ENCODE results near the gene MMP13.
"Not testable (repeated sequence)": the region's sequence is repeated elsewhere in the genome, so short reads cannot be mapped to it uniquely, and the experiment has no call there.

MMP13 gene

GRCh38 chr11:102955624-102956023 lies at the start of gene MMP13:
Gene MMP13 (minus strand): TSS chr11:102955732. CDS start chr11:102955705, 27 bp downstream.
- no peak for DNase-seq

DNA sequence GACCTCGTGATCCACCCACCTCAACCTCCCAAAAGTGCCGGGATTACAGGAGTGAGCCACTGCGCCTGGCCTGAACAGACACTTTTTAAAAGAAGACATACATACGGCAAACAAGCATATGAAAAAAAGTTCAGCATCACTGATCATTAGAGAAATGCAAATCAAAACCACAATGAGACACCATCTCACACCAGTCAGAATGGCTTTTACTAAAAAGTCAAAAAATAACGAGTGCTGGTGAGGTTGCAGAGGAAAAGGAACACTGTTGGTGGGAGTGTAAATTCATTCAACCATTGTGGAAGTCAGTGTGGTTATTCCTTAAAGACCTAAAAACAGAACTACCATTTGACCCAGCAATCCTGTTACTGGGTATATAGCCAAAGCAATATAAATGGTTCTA lies 48.7 kb upstream of the MMP13 start:
- not testable (repeated sequence) for DNase-seq

- DNase-seq: no peak
These were observed 38.6 kb upstream of the MMP13 start for GRCh38 chr11:102994105-102994504.

DNA sequence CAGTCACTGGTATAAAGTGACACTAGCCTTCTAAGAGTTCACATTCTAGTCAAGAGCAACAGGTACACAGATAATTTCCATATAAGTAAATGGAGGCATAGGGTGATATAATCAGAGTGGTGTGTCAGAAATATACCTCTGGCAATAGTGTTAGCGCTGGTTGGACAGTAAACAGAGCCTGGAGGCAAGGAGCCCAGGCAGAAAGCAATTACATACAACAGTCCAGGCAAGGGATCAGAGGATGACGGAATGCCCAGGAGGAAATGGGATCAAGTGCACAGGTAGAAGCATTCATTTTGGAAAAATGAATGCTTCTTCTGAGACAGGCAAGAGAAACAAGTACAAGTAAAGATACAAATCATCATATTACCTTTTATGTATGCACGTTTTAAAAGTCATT lies 36.2 kb upstream of the MMP13 start:
- no peak for DNase-seq

GRCh38 chr11:102990145-102990544 lies 34.6 kb upstream of the MMP13 start:
- no peak for DNase-seq

GRCh38 chr11:102989379-102990047 lies 34.0 kb upstream of the MMP13 start:
- DNase-seq: no peak

DNA sequence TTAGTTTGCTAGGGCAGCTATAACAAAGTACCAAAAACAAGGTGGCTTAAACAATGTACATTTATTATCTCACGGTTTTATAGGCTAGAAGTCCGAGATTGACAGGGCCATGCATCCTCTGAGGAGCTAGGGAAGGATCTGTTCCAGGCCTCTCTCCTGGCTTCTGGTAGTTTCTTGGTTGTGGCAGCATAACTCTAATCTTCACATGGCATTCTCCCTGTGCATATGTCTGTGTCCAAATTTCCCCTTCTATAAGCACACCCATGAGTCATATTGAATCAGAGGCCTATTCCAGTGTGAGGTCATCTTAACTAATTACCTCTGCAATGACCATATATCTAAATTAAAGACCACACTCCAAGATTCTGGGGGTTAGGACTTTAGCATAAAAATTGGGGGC lies 31.3 kb upstream of the MMP13 start:
- no peak for DNase-seq

DNA sequence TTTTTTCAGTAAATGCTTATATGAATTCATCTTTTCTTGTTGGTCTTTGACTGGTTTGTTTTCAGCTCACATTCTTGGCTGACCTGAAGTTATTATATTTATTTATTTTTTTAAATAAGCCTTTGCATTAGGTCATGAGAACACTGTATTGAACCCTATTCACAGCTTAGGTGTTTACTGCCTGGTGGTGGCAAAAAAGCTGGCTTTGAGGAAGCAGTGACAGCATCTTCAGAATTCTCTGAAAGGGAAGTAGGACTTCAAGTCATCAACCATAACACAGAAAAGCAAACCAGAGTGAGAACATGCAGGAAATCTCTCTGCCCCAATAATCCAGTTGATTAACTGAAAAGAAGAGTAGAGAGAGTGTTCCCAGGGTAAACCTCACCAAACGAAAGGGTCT lies 30.3 kb upstream of the MMP13 start:
- DNase-seq: no peak

DNA sequence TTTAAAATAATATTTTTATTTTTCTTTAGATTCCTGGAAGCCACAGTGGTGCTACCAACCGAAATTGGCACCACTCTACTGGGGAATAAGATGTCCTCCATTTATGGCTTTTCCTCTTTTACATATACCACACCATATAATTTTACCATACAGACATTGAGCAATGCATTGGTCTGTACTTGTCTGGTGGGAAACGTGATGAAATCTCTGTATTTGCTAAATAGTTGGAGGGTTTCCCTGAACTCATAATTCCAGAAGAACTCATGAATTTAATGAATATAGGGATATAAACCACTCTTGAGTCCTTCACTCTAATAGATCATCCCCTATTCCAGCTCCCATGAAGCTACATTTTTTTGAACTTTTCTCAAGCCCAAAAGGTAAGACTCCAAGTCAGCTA lies 28.0 kb upstream of the MMP13 start:
- DNase-seq: no peak

GRCh38 chr11:102981324-102981910 lies 25.9 kb upstream of the MMP13 start:
- DNase-seq: no peak

DNA sequence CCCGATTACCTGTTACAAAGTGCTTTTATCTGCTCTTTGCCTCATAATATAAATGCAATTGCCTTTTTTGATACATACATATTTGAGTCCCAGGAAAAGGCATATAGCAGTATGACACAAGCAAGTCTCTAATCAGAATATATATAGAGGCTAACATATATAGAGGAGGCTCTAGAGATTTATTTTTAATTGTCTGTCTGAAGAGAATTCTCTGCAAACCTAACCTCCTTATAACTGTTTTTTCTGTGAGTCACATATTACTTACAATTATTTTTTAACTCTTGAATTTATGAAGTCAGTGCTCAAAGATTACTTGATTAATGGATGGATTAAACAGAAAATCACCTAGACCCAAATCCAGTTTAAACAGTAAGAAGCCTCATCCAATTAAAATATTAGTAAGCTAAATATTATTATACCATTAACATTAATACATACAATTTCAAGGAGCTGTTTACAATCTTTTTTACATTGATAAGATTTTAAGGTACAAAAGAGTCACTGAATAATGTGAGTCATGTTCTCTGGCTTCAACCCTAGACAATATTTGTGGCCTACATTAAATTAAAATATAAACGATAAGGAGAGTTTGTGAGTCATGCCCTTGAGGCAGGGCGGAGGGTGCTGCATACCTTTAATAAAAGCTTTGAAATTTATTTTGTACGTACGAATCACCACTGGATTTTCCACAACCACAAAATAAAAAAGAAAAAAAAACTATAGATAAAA lies 19.2 kb upstream of the MMP13 start:
- no peak for DNase-seq

DNA sequence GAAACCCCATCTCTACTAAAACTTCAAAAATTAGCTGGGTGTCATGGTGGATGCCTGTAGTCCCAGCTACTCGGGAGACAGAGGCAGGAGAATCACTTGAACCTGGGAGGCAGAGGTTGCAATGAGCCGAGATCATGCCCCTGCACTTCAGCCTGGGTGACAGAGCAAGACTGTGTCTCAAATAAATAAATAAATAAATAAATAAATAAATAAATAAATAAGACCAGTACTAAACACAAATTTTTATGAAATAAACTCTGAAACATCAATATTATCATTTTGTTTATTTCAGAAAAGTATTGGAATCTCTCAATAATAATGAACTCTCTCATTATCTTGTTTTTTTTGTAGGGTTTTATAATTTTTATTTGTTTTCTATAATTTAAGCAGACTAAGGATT lies 18.2 kb upstream of the MMP13 start:
- DNase-seq: not testable (repeated sequence)

DNA sequence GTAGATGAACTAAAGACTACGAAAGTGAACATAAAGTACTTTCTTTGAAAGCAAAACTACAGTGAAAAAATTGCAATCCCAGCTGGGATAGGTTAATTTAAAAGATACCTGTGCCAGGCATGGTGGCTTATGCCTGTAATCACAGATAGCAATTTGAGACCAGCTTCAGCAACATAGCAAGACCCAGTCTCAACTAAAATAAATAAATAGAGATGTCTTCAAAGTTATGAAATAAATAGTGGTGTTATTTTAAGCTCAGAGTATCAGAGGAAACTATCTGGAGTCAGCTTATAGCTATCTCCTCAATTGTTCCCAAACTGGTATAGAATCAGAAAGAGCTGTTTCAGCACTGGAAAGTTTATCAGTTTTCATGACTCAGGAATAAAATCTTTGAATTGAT lies 17.3 kb upstream of the MMP13 start:
- no peak for DNase-seq

DNA sequence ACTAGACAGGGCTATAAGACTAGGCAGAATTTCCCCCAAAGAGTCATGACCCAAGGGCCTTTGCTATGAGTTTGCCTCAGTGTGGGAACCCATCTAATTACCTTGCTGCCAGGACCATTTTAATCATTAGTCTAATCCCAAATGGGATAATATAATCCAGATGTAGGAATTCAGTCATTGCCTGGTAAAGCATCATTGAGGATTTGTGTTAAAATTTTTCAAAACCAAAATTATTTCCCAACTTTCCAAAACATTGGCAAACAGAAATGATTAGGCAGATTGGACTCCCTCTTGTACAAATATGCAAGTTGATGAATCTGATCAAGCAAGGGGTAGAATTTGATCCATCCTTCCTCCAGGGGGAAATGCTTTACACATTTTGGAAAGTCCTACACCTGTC lies 16.2 kb upstream of the MMP13 start:
- DNase-seq: no peak

DNA sequence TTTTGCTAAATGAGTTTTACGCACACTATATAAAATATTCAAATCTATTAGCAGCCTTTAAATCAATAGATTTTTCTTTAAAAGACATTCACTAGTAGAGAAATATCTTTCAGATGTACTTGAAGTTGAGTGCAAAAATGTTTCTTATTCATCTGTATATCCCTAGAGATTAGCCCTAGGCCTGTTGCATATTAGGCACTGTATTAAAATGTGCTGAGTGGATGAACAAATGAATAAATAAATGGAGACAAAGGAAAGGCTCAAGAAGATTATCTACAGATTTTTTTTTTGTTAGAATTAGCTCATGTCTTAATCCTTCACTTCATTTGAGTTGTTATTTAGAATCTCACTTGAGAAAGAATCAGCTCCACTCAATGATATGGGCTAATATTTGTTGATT lies 12.0 kb upstream of the MMP13 start:
- no peak for DNase-seq

DNA sequence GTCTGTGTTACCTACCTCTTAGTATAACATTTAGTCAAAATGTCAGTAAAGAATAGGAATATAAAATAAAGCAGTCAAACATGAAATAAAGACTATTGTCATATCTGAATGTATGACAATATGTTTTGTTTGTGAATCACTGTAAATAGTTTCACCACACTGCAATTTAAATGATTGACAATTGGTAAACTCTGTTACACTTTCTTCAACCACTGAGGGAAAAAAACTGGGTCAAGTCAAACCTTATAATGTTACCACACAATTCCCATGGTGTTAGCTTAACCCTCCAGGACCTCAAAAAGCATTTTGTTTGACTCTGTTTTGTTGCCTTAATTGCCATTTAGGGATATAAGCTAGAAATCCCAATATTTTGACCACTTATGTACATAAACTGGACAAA lies 10.5 kb upstream of the MMP13 start:
- DNase-seq: no peak

GRCh38 chr11:102964867-102965266 lies 9.3 kb upstream of the MMP13 start:
- DNase-seq: no peak

DNA sequence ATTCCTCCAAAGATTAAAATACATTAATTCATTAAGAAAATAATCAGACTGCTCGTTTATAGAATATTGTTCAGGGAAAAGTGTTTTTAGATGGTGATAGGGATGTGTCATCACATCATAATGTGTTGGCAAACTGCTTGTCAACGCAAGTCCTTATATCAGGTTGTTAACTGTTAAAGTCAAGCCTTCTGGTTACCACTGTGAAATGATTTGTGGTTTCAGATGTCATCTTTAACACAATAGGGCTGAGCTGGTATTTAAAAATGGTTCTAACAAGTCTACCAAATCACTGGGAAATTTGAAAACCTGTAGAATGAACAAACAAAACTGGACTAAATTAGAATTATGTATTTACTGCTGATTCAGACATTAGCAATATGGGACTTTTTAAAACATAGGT lies 2.4 kb upstream of the MMP13 start:
- no peak for DNase-seq

DNA sequence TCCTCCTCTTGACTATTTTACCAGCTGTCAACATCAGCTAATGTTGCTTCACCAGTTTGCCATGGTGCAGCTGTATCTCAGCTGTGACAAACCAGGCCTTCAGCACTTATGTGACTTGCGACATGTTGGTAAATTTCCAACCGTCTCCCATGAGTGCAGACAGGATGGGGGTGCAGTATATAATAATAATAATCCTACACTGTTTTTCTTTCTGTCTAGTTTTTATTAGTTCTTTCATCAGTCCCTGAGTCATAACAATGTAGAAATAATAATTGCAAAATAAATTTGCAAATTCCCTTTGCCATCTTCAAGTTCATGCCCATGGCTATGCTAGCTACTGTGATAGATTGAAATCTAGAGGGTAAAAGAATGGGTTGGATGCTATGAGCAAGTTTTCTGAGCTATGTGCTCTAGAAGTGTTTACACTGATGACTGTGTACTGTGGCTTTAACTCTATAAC lies 4.9 kb downstream of the MMP13 start:
- no peak for DNase-seq

GRCh38 chr11:102946237-102946636 lies 9.3 kb downstream of the MMP13 start:
- no peak for DNase-seq

- no peak for DNase-seq
These were observed 14.6 kb downstream of the MMP13 start for GRCh38 chr11:102940714-102941588.

- no peak for DNase-seq
These were observed 18.5 kb downstream of the MMP13 start for GRCh38 chr11:102936864-102937509.

DNA sequence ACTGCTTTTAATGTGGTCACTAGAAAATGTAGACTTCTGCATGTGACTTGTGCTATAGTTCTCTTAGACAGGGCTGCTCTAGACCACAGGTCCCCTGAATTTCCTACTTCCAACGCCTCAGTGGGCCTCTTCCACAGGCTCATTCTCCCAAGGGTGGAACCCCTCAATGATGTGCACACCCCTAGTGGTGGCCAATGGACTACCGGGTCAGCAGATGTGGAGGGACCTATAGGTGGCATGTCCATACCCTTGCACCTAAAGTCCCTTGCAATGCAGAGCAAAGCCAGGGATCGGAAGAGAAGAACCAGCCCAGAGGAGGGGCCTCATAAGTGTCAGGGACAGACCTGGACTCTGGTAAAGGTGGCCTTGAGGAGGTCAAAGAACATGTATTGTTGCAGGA lies 20.0 kb downstream of the MMP13 start:
- no peak for DNase-seq

Measured in activated effector memory CD4-positive, alpha-beta T cell treated with Interleukin-2 at 50 U/mL for 16 hours (primary cell).